GM12873 (cell line): ENCODE measurements around the gene FOXF1.

ENCODE experiments used
- CTCF ChIP-seq: IDR thresholded peaks from 2 replicates; pipeline ENCODE4 v1.5.1; 2012; ENCODE audit warnings: low read depth, mild to moderate bottlenecking, moderate library complexity, low read length, control low read depth; ENCODE audit not compliant: insufficient read depth; ENCODE audit errors: missing control alignments

FOXF1 gene

GRCh38 chr16:86516623-86517003 lies 6.3 kb downstream of the FOXF1 start:
- no peak for TF ChIP-seq CTCF

- no peak for TF ChIP-seq CTCF
Measured at GRCh38 chr16:86517033-86517432, 6.7 kb downstream of the FOXF1 start.

GRCh38 chr16:86517652-86518258 lies 7.4 kb downstream of the FOXF1 start:
- peak; percentile 64 for TF ChIP-seq CTCF

- TF ChIP-seq CTCF, result no peak
Measured at GRCh38 chr16:86519007-86519648, 8.8 kb downstream of the FOXF1 start.

- peak; percentile 89 for TF ChIP-seq CTCF
Measured at GRCh38 chr16:86519649-86520316, 9.5 kb downstream of the FOXF1 start.

GRCh38 chr16:86520317-86521210 lies 10.2 kb downstream of the FOXF1 start:
- TF ChIP-seq CTCF, result no peak
